HepG2 (cell line): ENCODE measurements around the gene MCMBP. TPM values are rescaled to one million over a fixed set of nuclear protein-coding genes. Genes with fewer than 3 reads are reported as not detected.

Experiments
- ATAC-seq: fragments of 200-7000 bp; cut with Tn5 transposase; 3 replicates; pipeline ENCODE4 v1.9.1; 2020; ENCODE audit warnings: mild to moderate bottlenecking, moderate library complexity
- BruUV-seq: library from RNA; stranded (reverse); fragments of 400-500 nt; replicated peaks from 2 replicates; lab custom pipeline; 2021; lab: Mats Ljungman, UMichigan
- CTCF ChIA-PET: fragments of 300-600 bp; formaldehyde crosslinking; extraction: SDS; loops from one replicate; lab custom pipeline; 2021; ENCODE audit warnings: low total read pairs, inconsistent platforms, low intra/inter-chr PET ratio; lab: Yijun Ruan, JAX
- POLR2A ChIA-PET: fragments of 350-600 bp; sonication (Branson Sonifier 250); formaldehyde crosslinking; loops from one replicate; lab custom pipeline; 2020; ENCODE audit warnings: antibody characterized with exemption, inconsistent platforms; lab: Yijun Ruan, JAX
- DNase-seq: peaks from one replicate; pipeline ENCODE4 v3.0.0-alpha.2; 2015; ENCODE audit warnings: low spot score
- FAIRE-seq: peaks from 3 replicates; lab custom pipeline; 2011; peaks lifted over from hg19 to GRCh38; lab: Jason Lieb, UNC
- H2AFZ ChIP-seq: one replicate; pipeline ENCODE4 v1.6.1; 2011; ENCODE audit warnings: low read length, inconsistent platforms
- H3K27ac ChIP-seq: fragments of 300-600 bp; 3 replicates; pipeline ENCODE4 v1.8.0; 2011; ENCODE audit warnings: mixed run types, mild to moderate bottlenecking, mixed read lengths, low read length, inconsistent platforms; ENCODE audit not compliant: insufficient read depth; ENCODE audit errors: extremely low read length
- H3K27me3 ChIP-seq, 2 experiments: fragments of 200-600 bp in 1 of 2; 2 replicates in 1 of 2; 3 replicates in 1 of 2; pipeline versions ENCODE4 v1.6.0 to v1.8.0; 2011; ENCODE audit warnings: low read length in 2 of 2, mild to moderate bottlenecking in 2 of 2, moderate library complexity in 2 of 2, inconsistent platforms in 1 of 2; ENCODE audit not compliant: insufficient read depth in 2 of 2, control insufficient read depth in 1 of 2
- H3K36me3 ChIP-seq, 2 experiments: fragments of 200-600 bp in 1 of 2; replicated peaks in 1 of 2; 2 replicates in 1 of 2; 3 replicates in 1 of 2; pipeline versions ENCODE4 v1.5.1 to v1.8.0; 2011; ENCODE audit warnings: low read length in 2 of 2, inconsistent platforms in 1 of 2; ENCODE audit not compliant: insufficient read depth in 2 of 2, control insufficient read depth in 1 of 2
- H3K4me1 ChIP-seq: 2 replicates; pipeline ENCODE4 v1.5.1; 2012; ENCODE audit warnings: low read length, inconsistent platforms; ENCODE audit not compliant: insufficient read depth
- H3K4me2 ChIP-seq: 2 replicates; pipeline ENCODE4 v1.6.0; 2011; ENCODE audit warnings: low read depth, low read length, inconsistent platforms
- H3K4me3 ChIP-seq, 3 experiments: fragments of 200-600 bp in 1 of 3; sonication (generic), shearing (Covaris generic) in 1 of 3; replicated peaks in 1 of 3; 2 replicates each; pipeline ENCODE4 v1.5.1; 2011 to 2016; ENCODE audit warnings: low read length in 3 of 3, inconsistent platforms in 2 of 3, low read depth in 2 of 3, mild to moderate bottlenecking in 2 of 3, control low read depth in 1 of 3, mixed read lengths in 1 of 3; ENCODE audit not compliant: insufficient read depth in 1 of 3
- H3K79me2 ChIP-seq: one replicate; pipeline ENCODE4 v1.6.1; 2011; ENCODE audit warnings: low read length, inconsistent platforms; ENCODE audit not compliant: insufficient read depth
- H3K9ac ChIP-seq: 2 replicates; pipeline ENCODE4 v1.6.0; 2011; ENCODE audit warnings: mild to moderate bottlenecking, low read depth, low read length, inconsistent platforms; ENCODE audit not compliant: insufficient read depth
- H3K9me3 ChIP-seq: 2 replicates; pipeline ENCODE4 v1.5.1; 2012; ENCODE audit warnings: mild to moderate bottlenecking, low read length
- H4K20me1 ChIP-seq: 2 replicates; pipeline ENCODE4 v1.6.0; 2011; ENCODE audit warnings: inconsistent platforms, mild to moderate bottlenecking, low read length, moderate library complexity; ENCODE audit not compliant: insufficient read depth
- ESRRA ChIP-seq: sonication (generic); formaldehyde crosslinking; IDR thresholded peaks from 2 replicates; pipeline ENCODE4 v1.5.1; 2020; ENCODE audit warnings: mild to moderate bottlenecking, low read depth, missing genetic modification reagents
- GPN1 ChIP-seq: sonication (generic); formaldehyde crosslinking; IDR thresholded peaks from 2 replicates; pipeline ENCODE4 v1.5.1; 2020; ENCODE audit warnings: missing genetic modification reagents, borderline replicate concordance
- HMGA1 ChIP-seq: sonication (generic); formaldehyde crosslinking; conservative IDR thresholded peaks from 2 replicates; pipeline ENCODE4 v1.4.0; 2020; ENCODE audit warnings: missing genetic modification reagents
- HMGXB4 ChIP-seq, 2 experiments: sonication (generic) in 1 of 2; formaldehyde crosslinking in 1 of 2; IDR thresholded peaks; 2 replicates each; pipeline versions ENCODE4 v1.4.0 to v1.6.1; 2018 to 2020; ENCODE audit warnings: missing genetic modification reagents in 2 of 2, borderline replicate concordance in 1 of 2, low read depth in 1 of 2, mild to moderate bottlenecking in 1 of 2, missing biosample characterization in 1 of 2
- IRX3 ChIP-seq: sonication (generic); formaldehyde crosslinking; IDR thresholded peaks from 2 replicates; pipeline ENCODE4 v1.8.1; 2023; ENCODE audit warnings: mild to moderate bottlenecking, low read depth, missing genetic modification reagents, borderline replicate concordance
- PHF21A ChIP-seq: sonication (generic); formaldehyde crosslinking; IDR thresholded peaks from 2 replicates; pipeline ENCODE4 v1.5.0; 2020; ENCODE audit warnings: mild to moderate bottlenecking, missing genetic modification reagents
- PHF8 ChIP-seq: sonication (generic); formaldehyde crosslinking; IDR thresholded peaks from 2 replicates; pipeline ENCODE4 v1.5.0; 2020; ENCODE audit warnings: missing genetic modification reagents
- POGK ChIP-seq: sonication (generic); formaldehyde crosslinking; conservative IDR thresholded peaks from 2 replicates; pipeline ENCODE4 v1.8.0; 2022; ENCODE audit warnings: mild to moderate bottlenecking, moderate library complexity, missing genetic modification reagents
- RBFOX2 ChIP-seq: fragments of 200-400 bp; formaldehyde crosslinking; IDR thresholded peaks from 2 replicates; pipeline ENCODE4 v1.6.1; 2017; ENCODE audit warnings: low read depth, mild to moderate bottlenecking, low read length
- UBTF ChIP-seq: sonication (generic); formaldehyde crosslinking; IDR thresholded peaks from 2 replicates; pipeline ENCODE4 v1.4.0; 2020; ENCODE audit warnings: mild to moderate bottlenecking, missing genetic modification reagents
- ZMYM4 ChIP-seq: sonication (generic); formaldehyde crosslinking; IDR thresholded peaks from 2 replicates; pipeline ENCODE4 v1.8.1; 2023; ENCODE audit warnings: mild to moderate bottlenecking, missing genetic modification reagents
- ZNF121 ChIP-seq: sonication (generic); formaldehyde crosslinking; IDR thresholded peaks from 2 replicates; pipeline ENCODE4 v1.5.0; 2020; ENCODE audit warnings: mild to moderate bottlenecking, missing genetic modification reagents
- ZNF337 ChIP-seq: sonication (generic); formaldehyde crosslinking; IDR thresholded peaks from 2 replicates; pipeline ENCODE4 v1.5.1; 2020; ENCODE audit warnings: missing genetic modification reagents, low read depth, mild to moderate bottlenecking, borderline replicate concordance
- ZSCAN21 ChIP-seq: sonication (generic); formaldehyde crosslinking; IDR thresholded peaks from 2 replicates; pipeline ENCODE4 v1.8.0; 2022; ENCODE audit warnings: mild to moderate bottlenecking, missing genetic modification reagents, moderate library complexity, borderline replicate concordance
- WGBS: methylation state at CpG from one replicate; pipeline ENCODE4 v1.1.6; 2017; ENCODE audit warnings: low lambda C conversion rate; 5-methylcytosine and 5-hydroxymethylcytosine counted together
- in situ Hi-C: cut with HindIII; loops from 2 replicates; pipeline ENCODE4 v1.10.0; 2017; ENCODE audit warnings: low pct_unique_long_range_greater_than_20kb; ENCODE audit not compliant: extremely low pct_ligation_motif_present
- intact Hi-C: fragments of 100-400 bp; cut with micrococcal nuclease; formaldehyde crosslinking; loops from one replicate; pipeline ENCODE4 v1.10.0; 2022; ENCODE audit not compliant: unreplicated experiment
- polyA plus RNA-seq, 8 experiments: library from polyadenylated mRNA; depleted of rRNA in 3 of 8; stranded (reverse) in 7 of 8; unstranded in 1 of 8; fragments of >200 nt; fragmentation: Illumina TruSeq in 4 of 8; extraction: Trizol in 4 of 8; gene quantifications; 2 replicates each; pipeline versions ENCODE4 v1.2.1 to v1.2.3, GENCODE V29; 2011 to 2016; ENCODE audit warnings: low read depth in 4 of 8, missing spikeins in 1 of 8, mixed read lengths in 1 of 8; ENCODE audit not compliant: insufficient read depth in 1 of 8
- total RNA-seq, 5 experiments: library from RNA; depleted of rRNA; stranded (reverse); fragments of >200 nt; fragmentation: Illumina TruSeq; extraction: Trizol; gene quantifications; 2 replicates each; pipeline ENCODE4 v1.2.3, GENCODE V29; 2016; ENCODE audit warnings: low read depth in 1 of 5
- TF ChIP-seq, protein P1 (sequence below): sonication (generic); formaldehyde crosslinking; IDR thresholded peaks from 2 replicates; pipeline ENCODE4 v1.5.0; 2020; ENCODE audit warnings: missing genetic modification reagents
- TF ChIP-seq, protein P2 (sequence below): sonication (generic); formaldehyde crosslinking; IDR thresholded peaks from 2 replicates; pipeline ENCODE4 v1.4.0; 2020; ENCODE audit warnings: mild to moderate bottlenecking, missing genetic modification reagents

The MCMBP gene
- total and polyA plus RNA-seq, 2 of the 13 experiments (the other 11 are each of a cell fraction or from before 2014, with no cell fraction given), result 35.7 to 62.4 TPM

DNA sequence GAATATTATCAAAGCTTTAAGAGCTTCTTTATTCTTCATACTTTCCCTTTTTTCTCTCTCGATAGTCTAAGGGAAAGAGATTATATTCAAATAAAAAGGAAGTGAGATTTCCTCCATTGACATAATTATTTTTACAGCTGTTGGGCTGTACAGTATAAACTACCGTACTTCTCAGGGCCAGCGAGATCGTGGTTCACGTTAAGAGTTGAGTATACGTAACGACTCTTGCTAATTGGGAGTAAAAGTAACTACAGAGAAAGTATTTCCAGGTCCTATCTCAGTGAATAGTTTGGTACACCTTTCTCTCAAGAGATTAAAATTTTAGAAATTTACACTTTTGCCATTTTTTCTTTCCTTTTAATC, 89.0 kb downstream of the MCMBP start:
- no TSS peak for BruUV-seq
- H3K4me2 ChIP-seq, result no peak overlapping the region
- no peaks in the 10 kb centered on the region for H3K27me3 ChIP-seq
- H3K79me2 ChIP-seq, result peaks cover 2% of the 10 kb centered on the region
- in situ Hi-C loops, result no loop called here
- ChIA-PET POLR2A (no interaction called here), CTCF (no interaction called here)
- no peak overlapping the region for H3K4me3 ChIP-seq
- no peak overlapping the region for H3K9ac ChIP-seq
- H3K36me3 ChIP-seq, result peaks cover 0 to 4% of the 10 kb centered on the region in 2 experiments; a peak in 1 of 5 replicates
- peaks cover 41% of the 10 kb centered on the region for H3K4me1 ChIP-seq
- no peak for DNase-seq
- no peak overlapping the region for H3K27ac ChIP-seq
- intact Hi-C loops, result no loop called here
- ATAC-seq, result no peak
- FAIRE-seq, result no peak
- 97% methylated on average over 7 of the region's 7 CpGs for whole genome bisulfite sequencing
- no peak overlapping the region for H2AFZ ChIP-seq
- no peaks in the 10 kb centered on the region for H4K20me1 ChIP-seq
- no peaks in the 10 kb centered on the region for H3K9me3 ChIP-seq
- TF ChIP-seq UBTF (no peak), RBFOX2 (no peak), PHF8 (CRISPR knock-in tag) (no peak), IRX3 (no peak), POGK (CRISPR knock-in tag) (no peak), HMGA1 (CRISPR knock-in tag) (no peak), ZMYM4 (CRISPR knock-in tag) (no peak), ZSCAN21 (CRISPR knock-in tag) (no peak), HMGXB4 (CRISPR knock-in tag; IDR thresholded peaks at IDR 0.05; ENCODE audit: borderline replicate concordance in 1 of 2, low read depth in 1 of 2) (no peak), GPN1 (no peak), ZNF121 (CRISPR knock-in tag) (no peak), ZNF337 (no peak), ESRRA (CRISPR knock-in tag) (no peak), PHF21A (CRISPR knock-in tag) (no peak)
- TF ChIP-seq, protein P1, sequence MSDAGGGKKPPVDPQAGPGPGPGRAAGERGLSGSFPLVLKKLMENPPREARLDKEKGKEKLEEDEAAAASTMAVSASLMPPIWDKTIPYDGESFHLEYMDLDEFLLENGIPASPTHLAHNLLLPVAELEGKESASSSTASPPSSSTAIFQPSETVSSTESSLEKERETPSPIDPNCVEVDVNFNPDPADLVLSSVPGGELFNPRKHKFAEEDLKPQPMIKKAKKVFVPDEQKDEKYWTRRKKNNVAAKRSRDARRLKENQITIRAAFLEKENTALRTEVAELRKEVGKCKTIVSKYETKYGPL (CRISPR knock-in tag), result no peak
- TF ChIP-seq, protein P2, sequence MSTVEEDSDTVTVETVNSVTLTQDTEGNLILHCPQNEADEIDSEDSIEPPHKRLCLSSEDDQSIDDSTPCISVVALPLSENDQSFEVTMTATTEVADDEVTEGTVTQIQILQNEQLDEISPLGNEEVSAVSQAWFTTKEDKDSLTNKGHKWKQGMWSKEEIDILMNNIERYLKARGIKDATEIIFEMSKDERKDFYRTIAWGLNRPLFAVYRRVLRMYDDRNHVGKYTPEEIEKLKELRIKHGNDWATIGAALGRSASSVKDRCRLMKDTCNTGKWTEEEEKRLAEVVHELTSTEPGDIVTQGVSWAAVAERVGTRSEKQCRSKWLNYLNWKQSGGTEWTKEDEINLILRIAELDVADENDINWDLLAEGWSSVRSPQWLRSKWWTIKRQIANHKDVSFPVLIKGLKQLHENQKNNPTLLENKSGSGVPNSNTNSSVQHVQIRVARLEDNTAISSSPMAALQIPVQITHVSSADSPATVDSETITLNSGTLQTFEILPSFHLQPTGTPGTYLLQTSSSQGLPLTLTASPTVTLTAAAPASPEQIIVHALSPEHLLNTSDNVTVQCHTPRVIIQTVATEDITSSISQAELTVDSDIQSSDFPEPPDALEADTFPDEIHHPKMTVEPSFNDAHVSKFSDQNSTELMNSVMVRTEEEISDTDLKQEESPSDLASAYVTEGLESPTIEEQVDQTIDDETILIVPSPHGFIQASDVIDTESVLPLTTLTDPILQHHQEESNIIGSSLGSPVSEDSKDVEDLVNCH (CRISPR knock-in tag), result no peak
